GM12865 (cell line): Measurements from ENCODE around the gene SLC38A3.

Experiments used
- DNase-seq: peaks from one replicate; pipeline ENCODE4 v3.0.0; 2010; ENCODE audit warnings: low read depth
- H3K4me3 ChIP-seq: 2 replicates; pipeline ENCODE4 v1.5.1; 2011; ENCODE audit warnings: mild to moderate bottlenecking, low read depth, low read length, control low read depth
- TF ChIP-seq, protein P1 (sequence below): IDR thresholded peaks from 2 replicates; pipeline ENCODE4 v1.5.1; 2011; ENCODE audit warnings: low read length, control low read depth, low read depth, inconsistent platforms; ENCODE audit not compliant: insufficient read depth; ENCODE audit errors: missing control alignments

SLC38A3 gene

DNA sequence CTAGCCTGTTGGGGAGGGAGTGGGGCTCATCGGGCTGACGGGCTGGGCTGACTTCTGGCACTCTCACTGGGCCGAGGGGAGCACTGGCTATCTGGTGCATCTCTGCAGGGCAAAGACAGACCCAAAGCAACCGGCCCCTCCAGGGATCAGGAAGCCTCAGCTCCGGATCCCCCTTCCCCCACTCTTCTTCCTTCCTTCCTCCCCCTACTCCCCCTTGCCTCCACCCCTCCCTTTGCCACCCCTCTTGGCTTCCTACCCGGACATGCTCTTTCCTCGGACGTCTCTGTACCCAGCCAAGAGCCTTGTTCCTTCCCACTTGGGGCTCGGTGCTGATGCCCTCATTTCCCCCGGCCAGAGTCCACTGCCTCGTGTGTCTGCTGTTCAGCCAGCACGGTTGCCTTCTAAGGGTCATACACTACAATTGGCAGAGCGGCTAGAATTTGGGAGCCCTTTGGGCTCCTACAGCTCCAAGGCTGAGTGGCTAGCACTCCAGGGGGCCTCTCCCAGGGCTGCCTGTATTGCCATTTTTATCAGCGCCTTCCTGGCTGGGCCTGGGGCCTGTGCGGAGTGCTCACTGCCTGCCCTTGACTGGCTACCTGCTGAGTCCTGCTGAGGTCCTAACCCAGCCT is 39.0 kb upstream of the SLC38A3 start:
- TF ChIP-seq, protein P1, sequence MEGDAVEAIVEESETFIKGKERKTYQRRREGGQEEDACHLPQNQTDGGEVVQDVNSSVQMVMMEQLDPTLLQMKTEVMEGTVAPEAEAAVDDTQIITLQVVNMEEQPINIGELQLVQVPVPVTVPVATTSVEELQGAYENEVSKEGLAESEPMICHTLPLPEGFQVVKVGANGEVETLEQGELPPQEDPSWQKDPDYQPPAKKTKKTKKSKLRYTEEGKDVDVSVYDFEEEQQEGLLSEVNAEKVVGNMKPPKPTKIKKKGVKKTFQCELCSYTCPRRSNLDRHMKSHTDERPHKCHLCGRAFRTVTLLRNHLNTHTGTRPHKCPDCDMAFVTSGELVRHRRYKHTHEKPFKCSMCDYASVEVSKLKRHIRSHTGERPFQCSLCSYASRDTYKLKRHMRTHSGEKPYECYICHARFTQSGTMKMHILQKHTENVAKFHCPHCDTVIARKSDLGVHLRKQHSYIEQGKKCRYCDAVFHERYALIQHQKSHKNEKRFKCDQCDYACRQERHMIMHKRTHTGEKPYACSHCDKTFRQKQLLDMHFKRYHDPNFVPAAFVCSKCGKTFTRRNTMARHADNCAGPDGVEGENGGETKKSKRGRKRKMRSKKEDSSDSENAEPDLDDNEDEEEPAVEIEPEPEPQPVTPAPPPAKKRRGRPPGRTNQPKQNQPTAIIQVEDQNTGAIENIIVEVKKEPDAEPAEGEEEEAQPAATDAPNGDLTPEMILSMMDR, result no peak
- H3K4me3 ChIP-seq, result no peak overlapping the region
- no peak for DNase-seq

DNA sequence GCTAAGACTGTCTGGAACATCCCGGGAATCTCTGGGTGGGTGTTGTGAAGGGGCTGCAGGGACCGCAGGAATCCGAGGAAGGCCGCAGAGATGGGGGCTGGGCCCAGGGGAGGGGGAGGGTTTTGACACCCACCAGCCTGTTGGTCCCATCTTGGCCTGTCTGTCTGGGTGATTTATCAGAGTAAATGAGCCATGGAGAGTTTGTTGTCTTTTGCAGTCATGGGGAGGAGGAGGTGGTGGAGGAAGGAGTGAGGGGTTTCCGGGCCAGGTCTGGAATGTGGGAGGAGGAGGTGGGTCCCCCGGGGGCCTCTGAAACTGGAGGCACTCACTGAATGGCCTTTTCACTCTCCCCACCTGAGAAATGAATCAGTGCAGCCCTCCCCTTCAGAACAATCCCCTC is 38.5 kb upstream of the SLC38A3 start:
- DNase-seq, result no peak
- H3K4me3 ChIP-seq, result no peak overlapping the region
- TF ChIP-seq, protein P1, result no peak

DNA sequence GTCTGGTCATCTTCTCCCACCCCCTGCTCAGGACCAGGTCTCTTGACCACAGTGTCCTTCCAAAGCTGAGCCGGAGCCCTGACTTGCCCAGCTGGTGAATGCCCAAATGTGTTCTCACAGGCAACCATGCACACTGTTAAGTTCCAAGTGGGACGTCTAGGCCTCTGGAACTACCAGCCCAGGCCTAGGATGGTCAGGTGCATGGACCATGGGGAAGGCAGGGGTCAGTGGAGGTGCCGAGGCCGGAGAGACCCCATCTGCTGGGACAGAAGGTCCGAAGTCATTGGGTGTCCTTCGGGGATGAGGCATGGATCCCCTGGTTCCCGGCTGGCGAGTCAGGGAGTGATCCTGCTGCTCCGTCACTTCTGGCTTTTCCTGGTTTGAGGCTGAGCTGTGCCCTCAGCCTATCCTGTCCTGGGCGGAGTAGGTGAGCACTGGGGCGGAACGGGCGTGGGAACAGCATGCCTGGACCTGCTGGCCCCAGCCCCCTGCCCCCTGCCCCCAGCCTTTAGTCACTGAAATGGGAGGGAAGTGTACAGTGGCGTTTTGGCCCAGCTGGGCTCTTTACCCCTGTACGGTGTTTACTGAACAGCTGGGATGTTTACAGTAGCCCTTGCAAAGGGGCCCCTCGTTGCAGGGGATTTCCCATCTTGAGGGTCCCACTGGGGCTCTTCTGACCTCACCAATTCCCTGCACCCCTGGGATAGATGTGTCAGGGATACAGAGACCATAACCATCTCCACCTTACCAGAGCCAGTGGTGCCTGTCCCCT is 37.8 kb upstream of the SLC38A3 start:
- DNase-seq, result no peak
- no peak overlapping the region for H3K4me3 ChIP-seq
- TF ChIP-seq, protein P1, result no peak

DNA sequence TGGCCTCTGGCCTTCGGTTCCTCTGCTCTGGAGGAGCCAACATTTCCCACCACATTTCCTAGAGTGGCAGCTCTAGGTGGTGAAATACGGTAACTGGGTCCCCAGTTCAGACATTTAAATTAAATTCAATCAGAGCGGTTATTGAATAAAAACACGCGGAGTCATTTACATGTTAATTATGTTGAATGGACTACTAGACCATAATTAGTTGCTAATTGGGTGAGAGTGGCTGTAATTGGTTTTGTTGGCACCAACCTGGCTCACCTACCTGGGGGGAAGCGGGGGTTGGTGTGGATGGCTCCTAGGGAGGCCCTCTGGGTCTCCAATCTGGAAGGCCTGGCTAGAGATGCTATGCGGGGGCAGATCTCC is 37.2 kb upstream of the SLC38A3 start:
- no peak overlapping the region for H3K4me3 ChIP-seq
- TF ChIP-seq, protein P1, result no peak
- DNase-seq, result no peak

DNA sequence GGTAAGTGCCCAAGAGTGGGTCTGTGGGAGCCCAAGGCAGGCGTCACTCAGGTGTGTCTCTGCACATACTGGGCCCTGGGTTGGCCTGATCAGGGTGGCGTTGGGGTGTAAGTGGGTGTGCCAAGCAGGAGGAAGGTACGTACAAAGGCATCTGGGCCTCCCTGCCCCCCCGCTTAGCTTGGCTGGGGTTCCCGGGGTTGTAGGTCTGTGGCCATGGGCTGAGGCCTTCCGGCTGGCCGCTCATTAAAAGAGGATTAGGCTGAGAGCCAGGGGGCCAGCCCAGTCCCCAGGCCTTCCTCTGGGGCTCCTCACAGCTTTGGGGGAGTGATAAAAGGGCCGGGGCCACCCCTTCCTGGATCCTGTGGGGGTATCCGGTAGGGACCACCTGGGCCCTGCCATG is 36.7 kb upstream of the SLC38A3 start:
- DNase-seq, result no peak
- no peak overlapping the region for H3K4me3 ChIP-seq
- TF ChIP-seq, protein P1, result no peak

DNA sequence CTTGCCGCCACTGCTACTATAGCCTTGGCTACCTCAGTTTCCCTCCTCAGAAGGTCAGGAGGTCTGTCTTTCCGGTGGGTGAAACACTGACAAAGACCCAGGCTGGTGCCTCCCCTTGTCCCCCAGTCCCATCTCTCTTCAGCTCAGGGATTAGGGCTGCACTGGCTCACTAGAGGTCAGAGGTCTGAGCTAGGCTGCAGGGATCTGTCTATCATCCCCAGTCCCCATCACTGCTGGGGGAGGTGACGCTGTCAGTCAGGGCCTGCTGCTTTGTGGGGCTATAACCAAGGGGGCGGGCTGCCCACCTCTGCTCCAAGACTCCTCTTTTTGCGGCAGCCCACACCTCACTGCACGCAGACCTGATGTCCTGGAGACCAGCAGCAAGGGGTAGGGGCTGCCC is 36.3 kb upstream of the SLC38A3 start:
- H3K4me3 ChIP-seq, result no peak overlapping the region
- no peak for DNase-seq
- TF ChIP-seq, protein P1, result no peak
